MM.1S (cell line): ENCODE measurements around the gene SPOCK3.
"Not testable (repeated sequence)": the region's sequence is repeated elsewhere in the genome, so short reads cannot be mapped to it uniquely, and the experiment has no call there.

Experiments used
- DNase-seq: peaks from one replicate; pipeline ENCODE4 v3.0.0-alpha.2; 2015
- H2AFZ ChIP-seq: fragments of 300-600 bp; sonication (generic); 2 replicates; pipeline ENCODE4 v1.6.0; 2016; ENCODE audit warnings: antibody characterized with exemption, low read length
- H3F3A ChIP-seq: fragments of 300-600 bp; sonication (generic); 2 replicates; pipeline ENCODE4 v1.6.1; 2016; ENCODE audit warnings: mild to moderate bottlenecking, antibody characterized with exemption, low read length, moderate library complexity, mixed read lengths; ENCODE audit not compliant: insufficient read depth
- H3K27ac ChIP-seq: fragments of 300-600 bp; sonication (generic); 2 replicates; pipeline ENCODE4 v1.5.1; 2016; ENCODE audit warnings: mild to moderate bottlenecking, low read length
- H3K27me3 ChIP-seq: fragments of 300-600 bp; sonication (generic); replicated peaks from 2 replicates; pipeline ENCODE4 v1.6.0; 2016; ENCODE audit warnings: low read length; ENCODE audit not compliant: insufficient read depth
- H3K36me3 ChIP-seq: fragments of 300-600 bp; sonication (generic); replicated peaks from 2 replicates; pipeline ENCODE4 v1.6.1; 2016; ENCODE audit warnings: mild to moderate bottlenecking, low read length, mixed read lengths; ENCODE audit not compliant: insufficient read depth
- H3K4me1 ChIP-seq: fragments of 300-600 bp; sonication (generic); 2 replicates; pipeline ENCODE4 v1.6.1; 2016; ENCODE audit warnings: low read length, mixed read lengths
- H3K4me2 ChIP-seq: fragments of 300-600 bp; sonication (generic); 2 replicates; pipeline ENCODE4 v1.6.0; 2016; ENCODE audit warnings: low read depth, low read length
- H3K4me3 ChIP-seq: fragments of 300-600 bp; sonication (generic); 2 replicates; pipeline ENCODE4 v1.5.1; 2016; ENCODE audit warnings: low read length, mixed read lengths
- H3K79me2 ChIP-seq: fragments of 300-600 bp; sonication (generic); 2 replicates; pipeline ENCODE4 v1.6.1; 2016; ENCODE audit warnings: mixed run types, low read length, mixed read lengths
- H3K9ac ChIP-seq: fragments of 300-600 bp; sonication (generic); 2 replicates; pipeline ENCODE4 v1.6.1; 2016; ENCODE audit warnings: low read length, mixed read lengths
- H3K9me2 ChIP-seq: fragments of 300-600 bp; sonication (generic); replicated peaks from 2 replicates; pipeline ENCODE4 v1.6.1; 2016; ENCODE audit warnings: mild to moderate bottlenecking, low read length, mixed read lengths; ENCODE audit not compliant: insufficient read depth
- H3K9me3 ChIP-seq: fragments of 300-600 bp; sonication (generic); replicated peaks from 2 replicates; pipeline ENCODE4 v1.6.1; 2016; ENCODE audit warnings: mild to moderate bottlenecking, low read length, mixed read lengths; ENCODE audit not compliant: insufficient read depth
- H4K20me1 ChIP-seq: fragments of 300-600 bp; sonication (generic); 2 replicates; pipeline ENCODE4 v1.6.1; 2016; ENCODE audit warnings: mild to moderate bottlenecking, low read length, moderate library complexity, mixed read lengths; ENCODE audit not compliant: insufficient read depth
- CTCF ChIP-seq: fragments of 300-600 bp; sonication (generic); IDR thresholded peaks from 2 replicates; pipeline ENCODE4 v1.5.1; 2016; ENCODE audit warnings: antibody characterized with exemption, low read length, mixed read lengths
- EZH2 ChIP-seq: fragments of 300-600 bp; sonication (generic); optimal IDR thresholded peaks from 2 replicates; pipeline ENCODE3; 2017; ENCODE audit warnings: low read depth, mild to moderate bottlenecking, antibody characterized with exemption, low read length, mixed read lengths
- EZH2phosphoT487 ChIP-seq: fragments of 300-600 bp; sonication (generic); IDR thresholded peaks from 2 replicates; pipeline ENCODE4 v1.6.1; 2018; ENCODE audit warnings: antibody characterized with exemption, low read length

SPOCK3 gene

GRCh38 chr4:167234316-167234881, at the start of gene SPOCK3:
Gene SPOCK3, minus strand, starts transcription at chr4:167234494.
- Histone ChIP-seq H3K4me3 (peak within 1 kb of the TSS; percentile 46), H3K4me2 (peak within 1 kb of the TSS; percentile 62), H3F3A (no peaks in the 10 kb centered on the region), H4K20me1 (no peaks in the 10 kb centered on the region), H3K9ac (no peak within 1 kb of the TSS), H3K27ac (no peak within 1 kb of the TSS), H3K36me3 (no peaks in the 10 kb centered on the region), H3K27me3 (no peaks in the 10 kb centered on the region), H3K79me2 (no peaks in the 10 kb centered on the region), H3K4me1 (no peaks in the 10 kb centered on the region), H2AFZ (peak within 1 kb of the TSS; percentile 66), H3K9me3 (no peaks in the 10 kb centered on the region), H3K9me2 (no peaks in the 10 kb centered on the region)
- TF ChIP-seq EZH2 (no peak), CTCF (no peak), EZH2phosphoT487 (no peak)
- DNase-seq: peak; percentile 26

GRCh38 chr4:167282171-167282864, 48.0 kb upstream of the SPOCK3 start:
- Histone ChIP-seq H3K4me2 (no peak overlapping the region), H2AFZ (no peak overlapping the region), H3K9me3 (no peaks in the 10 kb centered on the region), H3K79me2 (no peaks in the 10 kb centered on the region), H3K4me3 (no peak overlapping the region), H3F3A (no peaks in the 10 kb centered on the region), H3K9me2 (no peaks in the 10 kb centered on the region), H4K20me1 (no peaks in the 10 kb centered on the region), H3K27me3 (no peaks in the 10 kb centered on the region), H3K4me1 (no peaks in the 10 kb centered on the region), H3K36me3 (no peaks in the 10 kb centered on the region), H3K27ac (no peak overlapping the region), H3K9ac (no peak overlapping the region)
- DNase-seq: no peak
- no peak for TF ChIP-seq EZH2
- TF ChIP-seq EZH2phosphoT487: no peak
- TF ChIP-seq CTCF: no peak

DNA sequence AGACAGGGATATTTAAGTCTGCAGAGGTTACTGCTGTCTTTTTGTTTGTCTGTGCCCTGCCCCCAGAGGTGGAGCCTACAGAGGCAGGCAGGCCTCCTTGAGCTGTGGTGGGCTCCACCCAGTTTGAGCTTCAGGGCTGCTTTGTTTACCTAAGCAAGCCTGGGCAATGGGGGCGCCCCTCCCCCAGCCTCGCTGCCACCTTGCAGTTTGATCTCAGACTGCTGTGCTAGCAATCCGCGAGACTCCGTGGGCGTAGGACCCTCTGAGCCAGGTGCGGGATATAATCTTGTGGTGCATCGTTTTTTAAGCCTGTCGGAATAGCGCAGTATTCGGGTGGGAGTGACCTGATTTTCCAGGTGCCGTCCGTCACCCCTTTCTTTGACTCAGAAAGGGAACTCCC, 47.3 kb upstream of the SPOCK3 start:
- not testable (repeated sequence) for H3K27ac ChIP-seq, H3K4me1 ChIP-seq, H3K9me2 ChIP-seq, H3K79me2 ChIP-seq, H3K27me3 ChIP-seq, DNase-seq, H3K4me2 ChIP-seq, H3K4me3 ChIP-seq, H3K9ac ChIP-seq, H2AFZ ChIP-seq, H4K20me1 ChIP-seq, H3K9me3 ChIP-seq, H3K36me3 ChIP-seq, H3F3A ChIP-seq

- Histone ChIP-seq H3K4me1 (no peaks in the 10 kb centered on the region), H3K79me2 (no peaks in the 10 kb centered on the region), H3K9me3 (no peaks in the 10 kb centered on the region), H3K9ac (no peak overlapping the region), H3K27me3 (no peaks in the 10 kb centered on the region), H2AFZ (no peak overlapping the region), H3K36me3 (no peaks in the 10 kb centered on the region), H3K4me2 (no peak overlapping the region), H3K27ac (no peak overlapping the region), H4K20me1 (no peaks in the 10 kb centered on the region), H3K9me2 (no peaks in the 10 kb centered on the region), H3F3A (no peaks in the 10 kb centered on the region), H3K4me3 (no peak overlapping the region)
- DNase-seq: no peak
- no peak for TF ChIP-seq EZH2
- no peak for TF ChIP-seq CTCF
- no peak for TF ChIP-seq EZH2phosphoT487
Measured at GRCh38 chr4:167274351-167274750, 40.1 kb upstream of the SPOCK3 start.
